Mononuclear cell (primary cell): Measurements from ENCODE around the gene PTCD2. TPM values are rescaled to one million over a fixed set of nuclear protein-coding genes. Genes with fewer than 3 reads are reported as not detected.

Source experiments
- total RNA-seq: library from RNA; depleted of rRNA; stranded (reverse); fragments of >200 nt; gene quantifications from one replicate; pipeline ENCODE4 v1.2.3, GENCODE V29; 2012

Gene PTCD2
- total RNA-seq, 1 donor = 3.7 TPM

Other genes starting within 250 kb of the PTCD2 start
- gene MAP1B, start 212.9 kb upstream of the PTCD2 start, total RNA-seq = 0.10 TPM
- 45.1 TPM for gene MRPS27, start 133 bp upstream of the PTCD2 start, total RNA-seq
- gene ZNF366, start 187.0 kb downstream of the PTCD2 start, total RNA-seq = 0.10 TPM